WTC11 (cell line): ENCODE measurements around the gene CFAP92. TPM values are rescaled to one million over a fixed set of nuclear protein-coding genes. Genes with fewer than 3 reads are reported as not detected.

Source experiments
- ATAC-seq: fragments of 200-7000 bp; cut with Tn5 transposase; 2 replicates; pipeline ENCODE4 v1.10.0; 2021; ENCODE audit warnings: mild to moderate bottlenecking, moderate library complexity
- CTCF ChIA-PET: fragments of 300-600 bp; sonication (Branson Sonifier 250); formaldehyde crosslinking; loops from one replicate; lab custom pipeline; 2021; ENCODE audit warnings: antibody characterized with exemption; lab: Charles Lee
- POLR2A ChIA-PET: fragments of 350-600 bp; sonication (Branson Sonifier 250); formaldehyde crosslinking; loops from one replicate; lab custom pipeline; 2021; ENCODE audit warnings: antibody characterized with exemption; lab: Charles Lee
- DNase-seq: peaks from one replicate; pipeline ENCODE4 v3.0.0; 2021; ENCODE audit warnings: low spot score
- H3K27ac Mint-ChIP-seq: 2 replicates; pipeline ENCODE4 v1.8.0; 2021; ENCODE audit warnings: mixed read lengths
- H3K27me3 Mint-ChIP-seq: 2 replicates; pipeline ENCODE4 v1.8.0; 2021; ENCODE audit warnings: low read depth, mild to moderate bottlenecking, moderate library complexity, mixed read lengths
- H3K36me3 Mint-ChIP-seq: 2 replicates; pipeline ENCODE4 v1.8.0; 2021; ENCODE audit warnings: mixed read lengths
- H3K4me1 Mint-ChIP-seq: 2 replicates; pipeline ENCODE4 v1.8.0; 2022; ENCODE audit warnings: mixed read lengths
- H3K4me3 Mint-ChIP-seq: 2 replicates; pipeline ENCODE4 v1.8.0; 2021; ENCODE audit warnings: mild to moderate bottlenecking, moderate library complexity, mixed read lengths
- H3K9me3 Mint-ChIP-seq: 2 replicates; pipeline ENCODE4 v1.8.0; 2021; ENCODE audit warnings: mixed read lengths
- CBFB ChIP-seq: sonication (generic); formaldehyde crosslinking; IDR thresholded peaks from 2 replicates; pipeline ENCODE4 v1.8.1; 2022; ENCODE audit warnings: mild to moderate bottlenecking, low read depth, missing genetic modification reagents
- CREM ChIP-seq: sonication (generic); formaldehyde crosslinking; IDR thresholded peaks from 2 replicates; pipeline ENCODE4 v1.8.1; 2022; ENCODE audit warnings: mild to moderate bottlenecking, missing genetic modification reagents, moderate library complexity
- FOXJ3 ChIP-seq: sonication (generic); formaldehyde crosslinking; IDR thresholded peaks from 2 replicates; pipeline ENCODE4 v1.9.0; 2021; ENCODE audit warnings: missing genetic modification reagents, mild to moderate bottlenecking, borderline replicate concordance
- FOXK1 ChIP-seq: sonication (generic); formaldehyde crosslinking; IDR thresholded peaks from 2 replicates; pipeline ENCODE4 v1.8.0; 2022; ENCODE audit warnings: mild to moderate bottlenecking, moderate library complexity, missing genetic modification reagents
- GTF2I ChIP-seq: fragments of 250-450 bp; sonication (Bioruptor Pico); conservative IDR thresholded peaks from 2 replicates; pipeline ENCODE4 v1.4.0; 2021; ENCODE audit warnings: mild to moderate bottlenecking
- JAZF1 ChIP-seq: fragments of 250-450 bp; sonication (Bioruptor Pico); IDR thresholded peaks from 2 replicates; pipeline ENCODE4 v1.9.0; 2021; ENCODE audit warnings: moderate library complexity, mild to moderate bottlenecking, inconsistent platforms
- KAT7 ChIP-seq: sonication (generic); formaldehyde crosslinking; IDR thresholded peaks from 2 replicates; pipeline ENCODE4 v1.8.1; 2023; ENCODE audit warnings: missing genetic modification reagents, mild to moderate bottlenecking, borderline replicate concordance
- NR3C1 ChIP-seq: sonication (generic); formaldehyde crosslinking; conservative IDR thresholded peaks from 2 replicates; pipeline ENCODE4 v1.8.1; 2023; ENCODE audit warnings: low read depth, mild to moderate bottlenecking, missing genetic modification reagents
- ZNF138 ChIP-seq: sonication (generic); formaldehyde crosslinking; conservative IDR thresholded peaks from 2 replicates; pipeline ENCODE4 v1.8.1; 2022; ENCODE audit warnings: mild to moderate bottlenecking, moderate library complexity, missing genetic modification reagents
- ZNF219 ChIP-seq: sonication (generic); formaldehyde crosslinking; IDR thresholded peaks from 2 replicates; pipeline ENCODE4 v1.8.0; 2023; ENCODE audit warnings: missing genetic modification reagents, mild to moderate bottlenecking, borderline replicate concordance
- ZNF416 ChIP-seq: fragments of 250-450 bp; sonication (Bioruptor Pico); IDR thresholded peaks from 2 replicates; pipeline ENCODE4 v1.9.0; 2021; ENCODE audit warnings: mild to moderate bottlenecking, inconsistent platforms
- ZNF423 ChIP-seq: fragments of 250-450 bp; sonication (Bioruptor Pico); IDR thresholded peaks from 2 replicates; pipeline ENCODE4 v2.1.2; 2022; ENCODE audit warnings: mild to moderate bottlenecking, moderate library complexity
- total RNA-seq: library from RNA; stranded (reverse); gene quantifications from 3 replicates; pipeline ENCODE4 v1.2.3, GENCODE V29; 2021
- TF ChIP-seq, protein P1 (sequence below): sonication (generic); formaldehyde crosslinking; IDR thresholded peaks from 2 replicates; pipeline ENCODE4 v1.8.0; 2023; ENCODE audit warnings: missing genetic modification reagents
- TF ChIP-seq, protein P2 (sequence below): sonication (generic); formaldehyde crosslinking; IDR thresholded peaks from 2 replicates; pipeline ENCODE4 v1.8.1; 2023; ENCODE audit warnings: mild to moderate bottlenecking, missing genetic modification reagents
- TF ChIP-seq, protein P3 (sequence below): sonication (generic); formaldehyde crosslinking; IDR thresholded peaks from 2 replicates; pipeline ENCODE4 v1.8.0; 2022; ENCODE audit warnings: mild to moderate bottlenecking, missing genetic modification reagents
- TF ChIP-seq, protein P4 (sequence below): sonication (generic); formaldehyde crosslinking; IDR thresholded peaks from 2 replicates; pipeline ENCODE4 v1.8.1; 2022; ENCODE audit warnings: mild to moderate bottlenecking, moderate library complexity, missing genetic modification reagents
- TF ChIP-seq, protein P5 (sequence below): sonication (generic); formaldehyde crosslinking; IDR thresholded peaks from 2 replicates; pipeline ENCODE4 v1.8.1; 2022; ENCODE audit warnings: mild to moderate bottlenecking, missing genetic modification reagents, moderate library complexity, borderline replicate concordance
- TF ChIP-seq, protein P6 (sequence below): sonication (generic); formaldehyde crosslinking; IDR thresholded peaks from 2 replicates; pipeline ENCODE4 v1.8.1; 2023; ENCODE audit warnings: mild to moderate bottlenecking, moderate library complexity, missing genetic modification reagents
- TF ChIP-seq, protein P7 (sequence below): sonication (generic); formaldehyde crosslinking; IDR thresholded peaks from 2 replicates; pipeline ENCODE4 v1.8.1; 2022; ENCODE audit warnings: low read depth, missing genetic modification reagents, borderline replicate concordance
- TF ChIP-seq, protein P8 (sequence below): sonication (generic); formaldehyde crosslinking; IDR thresholded peaks from 2 replicates; pipeline ENCODE4 v1.8.1; 2022; ENCODE audit warnings: missing genetic modification reagents, borderline replicate concordance

Gene CFAP92
- total RNA-seq, 1 experiment from 2014 or later = 2.9 TPM

DNA sequence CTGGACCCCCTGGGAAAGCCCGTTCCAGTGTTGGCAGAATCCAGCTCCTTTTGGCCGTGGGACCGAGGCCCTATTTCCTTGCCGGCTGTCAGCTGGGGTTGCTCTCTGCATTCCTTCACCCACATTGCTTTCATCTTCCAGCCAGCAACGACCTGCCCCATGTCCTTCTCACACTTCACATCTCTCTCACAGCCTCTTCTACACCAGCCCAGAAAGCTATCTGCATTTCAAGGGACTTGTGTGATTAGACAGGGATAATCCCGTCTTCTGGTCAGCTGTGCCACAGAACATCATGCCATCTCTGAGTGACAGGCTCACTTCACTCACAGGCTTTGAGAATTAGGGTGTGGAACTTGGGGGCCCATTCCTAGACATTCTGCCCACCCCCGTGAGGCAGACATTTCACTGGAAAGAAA lies 23.6 kb upstream of the CFAP92 start (continued):
- TF ChIP-seq, protein P1, sequence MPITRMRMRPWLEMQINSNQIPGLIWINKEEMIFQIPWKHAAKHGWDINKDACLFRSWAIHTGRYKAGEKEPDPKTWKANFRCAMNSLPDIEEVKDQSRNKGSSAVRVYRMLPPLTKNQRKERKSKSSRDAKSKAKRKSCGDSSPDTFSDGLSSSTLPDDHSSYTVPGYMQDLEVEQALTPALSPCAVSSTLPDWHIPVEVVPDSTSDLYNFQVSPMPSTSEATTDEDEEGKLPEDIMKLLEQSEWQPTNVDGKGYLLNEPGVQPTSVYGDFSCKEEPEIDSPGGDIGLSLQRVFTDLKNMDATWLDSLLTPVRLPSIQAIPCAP (CRISPR knock-in tag) = no peak
- TF ChIP-seq, protein P2, sequence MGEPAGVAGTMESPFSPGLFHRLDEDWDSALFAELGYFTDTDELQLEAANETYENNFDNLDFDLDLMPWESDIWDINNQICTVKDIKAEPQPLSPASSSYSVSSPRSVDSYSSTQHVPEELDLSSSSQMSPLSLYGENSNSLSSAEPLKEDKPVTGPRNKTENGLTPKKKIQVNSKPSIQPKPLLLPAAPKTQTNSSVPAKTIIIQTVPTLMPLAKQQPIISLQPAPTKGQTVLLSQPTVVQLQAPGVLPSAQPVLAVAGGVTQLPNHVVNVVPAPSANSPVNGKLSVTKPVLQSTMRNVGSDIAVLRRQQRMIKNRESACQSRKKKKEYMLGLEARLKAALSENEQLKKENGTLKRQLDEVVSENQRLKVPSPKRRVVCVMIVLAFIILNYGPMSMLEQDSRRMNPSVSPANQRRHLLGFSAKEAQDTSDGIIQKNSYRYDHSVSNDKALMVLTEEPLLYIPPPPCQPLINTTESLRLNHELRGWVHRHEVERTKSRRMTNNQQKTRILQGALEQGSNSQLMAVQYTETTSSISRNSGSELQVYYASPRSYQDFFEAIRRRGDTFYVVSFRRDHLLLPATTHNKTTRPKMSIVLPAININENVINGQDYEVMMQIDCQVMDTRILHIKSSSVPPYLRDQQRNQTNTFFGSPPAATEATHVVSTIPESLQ (CRISPR knock-in tag) = no peak

DNA sequence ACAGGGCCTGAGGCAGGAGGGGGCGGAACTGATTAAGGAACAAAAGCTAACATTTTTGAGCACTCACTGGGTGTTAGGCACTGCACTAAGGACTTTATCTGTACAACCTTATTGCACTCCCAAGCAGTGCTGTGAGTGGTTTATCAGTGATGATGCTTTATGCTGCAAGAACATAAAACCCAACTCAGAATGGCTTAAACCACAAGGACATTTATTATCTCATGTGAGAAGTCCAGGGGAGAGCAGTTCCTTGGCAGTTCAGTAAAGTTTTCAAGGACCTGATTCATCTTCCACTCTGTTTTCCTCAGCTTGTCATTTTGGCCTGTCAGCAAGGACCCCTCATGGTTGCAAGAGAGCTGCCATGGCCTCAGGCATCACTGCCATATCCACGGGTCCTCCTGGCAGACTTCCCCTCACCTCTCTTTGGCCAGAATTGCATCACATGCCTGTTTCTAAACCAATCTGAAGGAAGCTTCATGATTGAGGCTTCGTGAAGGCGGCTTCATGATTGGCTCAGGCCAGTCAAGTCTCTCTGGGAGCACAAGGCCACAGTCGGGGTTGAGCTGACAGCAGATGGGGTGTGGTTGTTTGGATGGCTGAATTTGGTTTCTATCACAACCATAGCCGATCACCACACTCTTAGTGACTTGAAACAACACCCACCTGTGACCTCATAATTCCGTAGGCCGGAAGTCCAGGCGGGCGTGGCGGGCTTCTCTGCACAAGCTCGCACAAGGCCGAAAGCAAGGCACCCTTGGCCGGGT lies 23.0 kb upstream of the CFAP92 start:
- POLR2A ChIA-PET = interaction anchor here (1.1 kb wide), 1 partner anchor 8 kb away, joined by 3 read pairs; no protein-coding TSS in a partner anchor
- H3K36me3 Mint-ChIP-seq = no peaks in the 10 kb centered on the region
- H3K4me3 Mint-ChIP-seq = no peak overlapping the region
- DNase-seq = no peak
- H3K9me3 Mint-ChIP-seq = peaks cover 4% of the 10 kb centered on the region; the same call in 1 of the 2 replicates
- CTCF ChIA-PET = interaction anchor here (0.7 to 3.2 kb wide), 14 partner anchors 9 to 299 kb away, joined by 3 to 38 read pairs (median 5); a partner anchor contains a TSS
- no peak for TF ChIP-seq ZNF416 (CRISPR knock-in tag)
- TF ChIP-seq, protein P3, sequence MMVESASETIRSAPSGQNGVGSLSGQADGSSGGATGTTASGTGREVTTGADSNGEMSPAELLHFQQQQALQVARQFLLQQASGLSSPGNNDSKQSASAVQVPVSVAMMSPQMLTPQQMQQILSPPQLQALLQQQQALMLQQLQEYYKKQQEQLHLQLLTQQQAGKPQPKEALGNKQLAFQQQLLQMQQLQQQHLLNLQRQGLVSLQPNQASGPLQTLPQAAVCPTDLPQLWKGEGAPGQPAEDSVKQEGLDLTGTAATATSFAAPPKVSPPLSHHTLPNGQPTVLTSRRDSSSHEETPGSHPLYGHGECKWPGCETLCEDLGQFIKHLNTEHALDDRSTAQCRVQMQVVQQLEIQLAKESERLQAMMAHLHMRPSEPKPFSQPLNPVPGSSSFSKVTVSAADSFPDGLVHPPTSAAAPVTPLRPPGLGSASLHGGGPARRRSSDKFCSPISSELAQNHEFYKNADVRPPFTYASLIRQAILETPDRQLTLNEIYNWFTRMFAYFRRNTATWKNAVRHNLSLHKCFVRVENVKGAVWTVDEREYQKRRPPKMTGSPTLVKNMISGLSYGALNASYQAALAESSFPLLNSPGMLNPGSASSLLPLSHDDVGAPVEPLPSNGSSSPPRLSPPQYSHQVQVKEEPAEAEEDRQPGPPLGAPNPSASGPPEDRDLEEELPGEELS = no peak
- no peak for TF ChIP-seq CBFB (CRISPR knock-in tag)
- no peak for TF ChIP-seq GTF2I (CRISPR knock-in tag)
- TF ChIP-seq, protein P4, sequence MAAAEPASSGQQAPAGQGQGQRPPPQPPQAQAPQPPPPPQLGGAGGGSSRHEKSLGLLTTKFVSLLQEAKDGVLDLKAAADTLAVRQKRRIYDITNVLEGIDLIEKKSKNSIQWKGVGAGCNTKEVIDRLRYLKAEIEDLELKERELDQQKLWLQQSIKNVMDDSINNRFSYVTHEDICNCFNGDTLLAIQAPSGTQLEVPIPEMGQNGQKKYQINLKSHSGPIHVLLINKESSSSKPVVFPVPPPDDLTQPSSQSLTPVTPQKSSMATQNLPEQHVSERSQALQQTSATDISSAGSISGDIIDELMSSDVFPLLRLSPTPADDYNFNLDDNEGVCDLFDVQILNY (CRISPR knock-in tag) = no peak
- no peaks in the 10 kb centered on the region; the same call in 1 of the 2 replicates for H3K27me3 Mint-ChIP-seq
- no peak overlapping the region for H3K27ac Mint-ChIP-seq
- ATAC-seq = no peak
- peaks cover 7% of the 10 kb centered on the region for H3K4me1 Mint-ChIP-seq

DNA sequence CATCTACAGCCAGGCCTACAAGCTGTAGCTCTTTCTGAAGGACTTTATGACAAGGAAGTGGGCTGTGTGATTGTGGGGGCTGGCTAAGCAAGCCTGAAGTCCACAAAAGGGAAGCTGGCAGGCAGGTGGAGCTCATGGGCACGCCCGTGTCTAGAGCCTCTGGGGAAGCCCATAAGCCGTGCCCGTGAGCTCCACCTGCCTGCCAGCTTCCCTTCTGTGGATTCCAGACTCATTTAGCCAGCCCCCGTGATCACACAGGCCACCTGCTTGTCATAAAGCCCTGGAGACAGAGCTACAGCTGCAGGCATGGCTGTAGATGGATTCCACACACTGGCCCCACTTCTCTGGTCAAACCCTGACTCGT lies 22.5 kb upstream of the CFAP92 start:
- ChIA-PET CTCF (interaction anchor here (0.7 to 3.2 kb wide), 13 partner anchors 10 to 46 kb away, joined by 3 to 38 read pairs (median 5); no protein-coding TSS in a partner anchor), POLR2A (no interaction called here)
- no peak for DNase-seq
- no peak for TF ChIP-seq KAT7 (CRISPR knock-in tag)
- TF ChIP-seq FOXJ3 (CRISPR knock-in tag) = no peak
- TF ChIP-seq, protein P5, sequence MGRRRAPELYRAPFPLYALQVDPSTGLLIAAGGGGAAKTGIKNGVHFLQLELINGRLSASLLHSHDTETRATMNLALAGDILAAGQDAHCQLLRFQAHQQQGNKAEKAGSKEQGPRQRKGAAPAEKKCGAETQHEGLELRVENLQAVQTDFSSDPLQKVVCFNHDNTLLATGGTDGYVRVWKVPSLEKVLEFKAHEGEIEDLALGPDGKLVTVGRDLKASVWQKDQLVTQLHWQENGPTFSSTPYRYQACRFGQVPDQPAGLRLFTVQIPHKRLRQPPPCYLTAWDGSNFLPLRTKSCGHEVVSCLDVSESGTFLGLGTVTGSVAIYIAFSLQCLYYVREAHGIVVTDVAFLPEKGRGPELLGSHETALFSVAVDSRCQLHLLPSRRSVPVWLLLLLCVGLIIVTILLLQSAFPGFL (CRISPR knock-in tag) = no peak
- TF ChIP-seq ZNF423 (CRISPR knock-in tag) = no peak
- TF ChIP-seq FOXK1 (CRISPR knock-in tag) = no peak
- no peak for TF ChIP-seq ZNF219
- TF ChIP-seq, protein P6, sequence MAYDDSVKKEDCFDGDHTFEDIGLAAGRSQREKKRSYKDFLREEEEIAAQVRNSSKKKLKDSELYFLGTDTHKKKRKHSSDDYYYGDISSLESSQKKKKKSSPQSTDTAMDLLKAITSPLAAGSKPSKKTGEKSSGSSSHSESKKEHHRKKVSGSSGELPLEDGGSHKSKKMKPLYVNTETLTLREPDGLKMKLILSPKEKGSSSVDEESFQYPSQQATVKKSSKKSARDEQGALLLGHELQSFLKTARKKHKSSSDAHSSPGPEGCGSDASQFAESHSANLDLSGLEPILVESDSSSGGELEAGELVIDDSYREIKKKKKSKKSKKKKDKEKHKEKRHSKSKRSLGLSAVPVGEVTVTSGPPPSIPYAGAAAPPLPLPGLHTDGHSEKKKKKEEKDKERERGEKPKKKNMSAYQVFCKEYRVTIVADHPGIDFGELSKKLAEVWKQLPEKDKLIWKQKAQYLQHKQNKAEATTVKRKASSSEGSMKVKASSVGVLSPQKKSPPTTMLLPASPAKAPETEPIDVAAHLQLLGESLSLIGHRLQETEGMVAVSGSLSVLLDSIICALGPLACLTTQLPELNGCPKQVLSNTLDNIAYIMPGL = no peak
- TF ChIP-seq CREM (CRISPR knock-in tag) = no peak
- no peak for TF ChIP-seq ZNF138 (CRISPR knock-in tag)
- no peak for TF ChIP-seq JAZF1 (CRISPR knock-in tag)
- TF ChIP-seq, protein P7, sequence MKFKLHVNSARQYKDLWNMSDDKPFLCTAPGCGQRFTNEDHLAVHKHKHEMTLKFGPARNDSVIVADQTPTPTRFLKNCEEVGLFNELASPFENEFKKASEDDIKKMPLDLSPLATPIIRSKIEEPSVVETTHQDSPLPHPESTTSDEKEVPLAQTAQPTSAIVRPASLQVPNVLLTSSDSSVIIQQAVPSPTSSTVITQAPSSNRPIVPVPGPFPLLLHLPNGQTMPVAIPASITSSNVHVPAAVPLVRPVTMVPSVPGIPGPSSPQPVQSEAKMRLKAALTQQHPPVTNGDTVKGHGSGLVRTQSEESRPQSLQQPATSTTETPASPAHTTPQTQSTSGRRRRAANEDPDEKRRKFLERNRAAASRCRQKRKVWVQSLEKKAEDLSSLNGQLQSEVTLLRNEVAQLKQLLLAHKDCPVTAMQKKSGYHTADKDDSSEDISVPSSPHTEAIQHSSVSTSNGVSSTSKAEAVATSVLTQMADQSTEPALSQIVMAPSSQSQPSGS (CRISPR knock-in tag) = no peak
- TF ChIP-seq NR3C1 = no peak
- TF ChIP-seq, protein P8, sequence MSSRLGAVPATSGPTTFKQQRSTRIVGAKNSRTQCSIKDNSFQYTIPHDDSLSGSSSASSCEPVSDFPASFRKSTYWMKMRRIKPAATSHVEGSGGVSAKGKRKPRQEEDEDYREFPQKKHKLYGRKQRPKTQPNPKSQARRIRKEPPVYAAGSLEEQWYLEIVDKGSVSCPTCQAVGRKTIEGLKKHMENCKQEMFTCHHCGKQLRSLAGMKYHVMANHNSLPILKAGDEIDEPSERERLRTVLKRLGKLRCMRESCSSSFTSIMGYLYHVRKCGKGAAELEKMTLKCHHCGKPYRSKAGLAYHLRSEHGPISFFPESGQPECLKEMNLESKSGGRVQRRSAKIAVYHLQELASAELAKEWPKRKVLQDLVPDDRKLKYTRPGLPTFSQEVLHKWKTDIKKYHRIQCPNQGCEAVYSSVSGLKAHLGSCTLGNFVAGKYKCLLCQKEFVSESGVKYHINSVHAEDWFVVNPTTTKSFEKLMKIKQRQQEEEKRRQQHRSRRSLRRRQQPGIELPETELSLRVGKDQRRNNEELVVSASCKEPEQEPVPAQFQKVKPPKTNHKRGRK (CRISPR knock-in tag) = no peak

More for the DNA sequence above, 22.5 kb upstream of the CFAP92 start:
- no peak overlapping the region for H3K27ac Mint-ChIP-seq
- H3K9me3 Mint-ChIP-seq = peaks cover 4% of the 10 kb centered on the region; the same call in 1 of the 2 replicates
- no peaks in the 10 kb centered on the region for H3K36me3 Mint-ChIP-seq
- peaks cover 7% of the 10 kb centered on the region for H3K4me1 Mint-ChIP-seq
- ATAC-seq = peak; percentile 49
- H3K27me3 Mint-ChIP-seq = no peaks in the 10 kb centered on the region; the same call in 1 of the 2 replicates
- no peak overlapping the region for H3K4me3 Mint-ChIP-seq
